HepG2 (cell line): ENCODE results near the gene PHLPP2. TPM values are rescaled to one million over a fixed set of nuclear protein-coding genes. Genes with fewer than 3 reads are reported as not detected.

Experiments used
- ATAC-seq: fragments of 200-7000 bp; cut with Tn5 transposase; 3 replicates; pipeline ENCODE4 v1.9.1; 2020; ENCODE audit warnings: mild to moderate bottlenecking, moderate library complexity
- BruUV-seq: library from RNA; stranded (reverse); fragments of 400-500 nt; replicated peaks from 2 replicates; lab custom pipeline; 2021; lab: Mats Ljungman, UMichigan
- CTCF ChIA-PET: fragments of 300-600 bp; formaldehyde crosslinking; extraction: SDS; loops from one replicate; lab custom pipeline; 2021; ENCODE audit warnings: low total read pairs, inconsistent platforms, low intra/inter-chr PET ratio; lab: Yijun Ruan, JAX
- POLR2A ChIA-PET: fragments of 350-600 bp; sonication (Branson Sonifier 250); formaldehyde crosslinking; loops from one replicate; lab custom pipeline; 2020; ENCODE audit warnings: antibody characterized with exemption, inconsistent platforms; lab: Yijun Ruan, JAX
- DNase-seq: peaks from one replicate; pipeline ENCODE4 v3.0.0-alpha.2; 2015; ENCODE audit warnings: low spot score
- FAIRE-seq: peaks from 3 replicates; lab custom pipeline; 2011; peaks lifted over from hg19 to GRCh38; lab: Jason Lieb, UNC
- H2AFZ ChIP-seq: one replicate; pipeline ENCODE4 v1.6.1; 2011; ENCODE audit warnings: low read length, inconsistent platforms
- H3K27ac ChIP-seq: fragments of 300-600 bp; 3 replicates; pipeline ENCODE4 v1.8.0; 2011; ENCODE audit warnings: mixed run types, mild to moderate bottlenecking, mixed read lengths, low read length, inconsistent platforms; ENCODE audit not compliant: insufficient read depth; ENCODE audit errors: extremely low read length
- H3K27me3 ChIP-seq, 2 experiments: fragments of 200-600 bp in 1 of 2; 2 replicates in 1 of 2; 3 replicates in 1 of 2; pipeline versions ENCODE4 v1.6.0 to v1.8.0; 2011; ENCODE audit warnings: low read length in 2 of 2, mild to moderate bottlenecking in 2 of 2, moderate library complexity in 2 of 2, inconsistent platforms in 1 of 2; ENCODE audit not compliant: insufficient read depth in 2 of 2, control insufficient read depth in 1 of 2
- H3K36me3 ChIP-seq, 2 experiments: fragments of 200-600 bp in 1 of 2; replicated peaks in 1 of 2; 2 replicates in 1 of 2; 3 replicates in 1 of 2; pipeline versions ENCODE4 v1.5.1 to v1.8.0; 2011; ENCODE audit warnings: low read length in 2 of 2, inconsistent platforms in 1 of 2; ENCODE audit not compliant: insufficient read depth in 2 of 2, control insufficient read depth in 1 of 2
- H3K4me1 ChIP-seq: 2 replicates; pipeline ENCODE4 v1.5.1; 2012; ENCODE audit warnings: low read length, inconsistent platforms; ENCODE audit not compliant: insufficient read depth
- H3K4me2 ChIP-seq: 2 replicates; pipeline ENCODE4 v1.6.0; 2011; ENCODE audit warnings: low read depth, low read length, inconsistent platforms
- H3K4me3 ChIP-seq, 3 experiments: fragments of 200-600 bp in 1 of 3; sonication (generic), shearing (Covaris generic) in 1 of 3; replicated peaks in 1 of 3; 2 replicates each; pipeline ENCODE4 v1.5.1; 2011 to 2016; ENCODE audit warnings: low read length in 3 of 3, inconsistent platforms in 2 of 3, low read depth in 2 of 3, mild to moderate bottlenecking in 2 of 3, control low read depth in 1 of 3, mixed read lengths in 1 of 3; ENCODE audit not compliant: insufficient read depth in 1 of 3
- H3K79me2 ChIP-seq: one replicate; pipeline ENCODE4 v1.6.1; 2011; ENCODE audit warnings: low read length, inconsistent platforms; ENCODE audit not compliant: insufficient read depth
- H3K9ac ChIP-seq: 2 replicates; pipeline ENCODE4 v1.6.0; 2011; ENCODE audit warnings: mild to moderate bottlenecking, low read depth, low read length, inconsistent platforms; ENCODE audit not compliant: insufficient read depth
- H3K9me3 ChIP-seq: 2 replicates; pipeline ENCODE4 v1.5.1; 2012; ENCODE audit warnings: mild to moderate bottlenecking, low read length
- H4K20me1 ChIP-seq: 2 replicates; pipeline ENCODE4 v1.6.0; 2011; ENCODE audit warnings: inconsistent platforms, mild to moderate bottlenecking, low read length, moderate library complexity; ENCODE audit not compliant: insufficient read depth
- HMGA1 ChIP-seq: sonication (generic); formaldehyde crosslinking; conservative IDR thresholded peaks from 2 replicates; pipeline ENCODE4 v1.4.0; 2020; ENCODE audit warnings: missing genetic modification reagents
- MAFF ChIP-seq: IDR thresholded peaks from 2 replicates; pipeline ENCODE4 v1.6.1; 2011; ENCODE audit warnings: low read depth, low read length, improper control_type of control experiment
- MAFK ChIP-seq, 2 experiments: IDR thresholded peaks in 1 of 2; conservative IDR thresholded peaks in 1 of 2; 2 replicates each; pipeline ENCODE4 v1.6.1; 2011; ENCODE audit warnings: improper control_type of control experiment in 2 of 2, low read length in 2 of 2
- MYC ChIP-seq: sonication (generic); formaldehyde crosslinking; IDR thresholded peaks from 2 replicates; pipeline ENCODE4 v1.9.0; 2021; ENCODE audit warnings: missing genetic modification reagents, borderline replicate concordance
- NFYB ChIP-seq: sonication (generic); formaldehyde crosslinking; IDR thresholded peaks from 2 replicates; pipeline ENCODE4 v1.4.0; 2020; ENCODE audit warnings: missing genetic modification reagents
- ZNF451 ChIP-seq: sonication (generic); formaldehyde crosslinking; IDR thresholded peaks from 2 replicates; pipeline ENCODE4 v1.5.0; 2020; ENCODE audit warnings: mild to moderate bottlenecking, missing genetic modification reagents
- WGBS: methylation state at CpG from one replicate; pipeline ENCODE4 v1.1.6; 2017; ENCODE audit warnings: low lambda C conversion rate; 5-methylcytosine and 5-hydroxymethylcytosine counted together
- in situ Hi-C: cut with HindIII; loops from 2 replicates; pipeline ENCODE4 v1.10.0; 2017; ENCODE audit warnings: low pct_unique_long_range_greater_than_20kb; ENCODE audit not compliant: extremely low pct_ligation_motif_present
- intact Hi-C: fragments of 100-400 bp; cut with micrococcal nuclease; formaldehyde crosslinking; loops from one replicate; pipeline ENCODE4 v1.10.0; 2022; ENCODE audit not compliant: unreplicated experiment
- polyA plus RNA-seq, 8 experiments: library from polyadenylated mRNA; depleted of rRNA in 3 of 8; stranded (reverse) in 7 of 8; unstranded in 1 of 8; fragments of >200 nt; fragmentation: Illumina TruSeq in 4 of 8; extraction: Trizol in 4 of 8; gene quantifications; 2 replicates each; pipeline versions ENCODE4 v1.2.1 to v1.2.3, GENCODE V29; 2011 to 2016; ENCODE audit warnings: low read depth in 4 of 8, missing spikeins in 1 of 8, mixed read lengths in 1 of 8; ENCODE audit not compliant: insufficient read depth in 1 of 8
- total RNA-seq, 5 experiments: library from RNA; depleted of rRNA; stranded (reverse); fragments of >200 nt; fragmentation: Illumina TruSeq; extraction: Trizol; gene quantifications; 2 replicates each; pipeline ENCODE4 v1.2.3, GENCODE V29; 2016; ENCODE audit warnings: low read depth in 1 of 5
- TF ChIP-seq, protein P1 (sequence below): IDR thresholded peaks from 2 replicates; pipeline ENCODE4 v1.6.1; 2016; ENCODE audit warnings: low read depth

PHLPP2 gene
- total and polyA plus RNA-seq, 2 of the 13 experiments (the other 11 are each of a cell fraction or from before 2014, with no cell fraction given), result 8.9 TPM

DNA sequence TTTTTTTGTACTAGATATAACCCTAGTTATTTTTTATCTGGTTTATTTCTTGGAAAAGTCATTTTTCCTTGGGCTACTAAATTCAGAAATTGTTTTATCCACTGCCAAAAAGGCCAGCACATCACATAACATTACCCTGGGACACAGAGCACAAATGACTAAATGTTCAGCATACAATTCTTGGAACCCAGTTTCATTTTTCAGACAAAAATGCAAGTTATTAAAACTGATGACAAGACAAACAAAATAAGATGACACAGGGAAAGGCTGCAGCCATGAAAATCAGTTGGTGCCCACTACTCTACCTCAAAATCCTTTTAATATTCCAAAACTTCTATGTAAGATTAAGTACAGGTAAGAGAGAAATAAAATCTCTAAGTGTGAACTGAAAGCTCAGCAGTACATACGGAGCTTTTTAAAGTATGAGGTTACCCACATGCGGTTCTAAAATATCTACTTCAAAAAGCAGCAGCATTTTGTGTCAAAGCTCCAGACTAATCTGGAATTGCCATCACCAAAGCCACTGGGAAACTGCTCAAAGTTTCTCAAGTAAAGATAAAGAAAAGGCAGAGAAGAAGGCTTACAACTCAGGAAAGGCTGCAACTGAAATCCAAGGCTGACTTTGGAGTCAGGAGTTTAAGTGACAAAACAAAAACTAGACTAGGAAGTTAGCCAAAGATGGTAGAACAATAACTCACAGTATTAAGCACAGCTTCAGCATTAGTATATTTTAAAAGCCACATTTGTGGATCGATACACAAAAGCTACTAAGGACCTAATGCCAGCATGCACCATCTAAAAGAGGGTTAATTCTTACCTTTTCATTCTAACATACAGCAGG, 42.8 kb upstream of the PHLPP2 start:
- Histone ChIP-seq H3K27ac (no peak overlapping the region), H3K9me3 (no peaks in the 10 kb centered on the region), H3K79me2 (no peaks in the 10 kb centered on the region), H3K4me3 (no peak overlapping the region), H2AFZ (no peak overlapping the region), H3K27me3 (no peaks in the 10 kb centered on the region), H3K9ac (no peak overlapping the region), H3K4me2 (no peak overlapping the region), H4K20me1 (no peaks in the 10 kb centered on the region), H3K36me3 (peaks cover 22 to 67% of the 10 kb centered on the region in 2 experiments), H3K4me1 (no peaks in the 10 kb centered on the region)
- no TSS peak for BruUV-seq
- no peak for FAIRE-seq
- intact Hi-C loops (loop anchor here (5.0 kb wide), 1 partner anchor 195 kb away; no protein-coding TSS in a partner anchor), in situ Hi-C loops (no loop called here)
- POLR2A ChIA-PET, result no interaction called here
- peak; percentile 50 for TF ChIP-seq MAFF
- no peak for TF ChIP-seq HMGA1 (CRISPR knock-in tag)
- TF ChIP-seq ZNF451 (CRISPR knock-in tag), result no peak
- TF ChIP-seq MAFK (conservative IDR thresholded peaks at IDR 0.05 in 1 of 2, IDR thresholded peaks at IDR 0.05 in 1 of 2; ENCODE audit: low read length in 2 of 2), result peak in 1 of 2 experiments; percentile 72; a peak in 3 of 4 replicates
- ATAC-seq, result no peak
- CTCF ChIA-PET, result no interaction called here
- no peak for DNase-seq
- WGBS, result 97% methylated on average over 3 of the region's 3 CpGs

DNA sequence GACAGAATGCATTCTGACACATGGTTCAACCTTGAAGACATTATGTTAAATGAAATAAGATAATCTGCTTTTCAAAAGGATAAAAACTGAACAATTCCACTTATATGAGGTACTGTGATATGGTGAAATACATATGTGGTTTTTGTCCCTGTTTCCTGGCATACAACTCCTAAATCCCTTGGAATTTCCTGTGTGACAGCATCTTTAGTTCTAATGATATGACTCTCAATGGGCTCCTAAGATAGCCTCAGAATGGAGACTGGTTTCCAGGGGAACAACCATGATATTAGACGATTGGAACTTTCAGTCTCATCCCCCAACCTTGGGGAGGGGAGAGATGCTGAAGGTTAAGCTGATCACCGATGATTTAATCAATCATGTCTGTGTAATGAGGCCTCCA, 37.7 kb upstream of the PHLPP2 start:
- in situ Hi-C loops, result no loop called here
- Histone ChIP-seq H3K4me3 (no peak overlapping the region), H3K27me3 (no peaks in the 10 kb centered on the region), H3K4me1 (peaks cover 17% of the 10 kb centered on the region), H3K9ac (no peak overlapping the region), H3K79me2 (no peaks in the 10 kb centered on the region), H4K20me1 (peaks cover 5% of the 10 kb centered on the region; the same call in 1 of the 2 replicates), H3K36me3 (peaks cover 28 to 50% of the 10 kb centered on the region in 2 experiments), H2AFZ (no peak overlapping the region), H3K27ac (no peak overlapping the region), H3K9me3 (no peaks in the 10 kb centered on the region), H3K4me2 (no peak overlapping the region)
- no peak for ATAC-seq
- POLR2A ChIA-PET, result no interaction called here
- DNase-seq, result no peak
- FAIRE-seq, result no peak
- CTCF ChIA-PET, result no interaction called here
- WGBS, result 95% methylated on average over 2 of the region's 2 CpGs
- intact Hi-C loops, result no loop called here
- BruUV-seq, result no TSS peak
- TF ChIP-seq MYC, result no peak
- TF ChIP-seq, protein P1, sequence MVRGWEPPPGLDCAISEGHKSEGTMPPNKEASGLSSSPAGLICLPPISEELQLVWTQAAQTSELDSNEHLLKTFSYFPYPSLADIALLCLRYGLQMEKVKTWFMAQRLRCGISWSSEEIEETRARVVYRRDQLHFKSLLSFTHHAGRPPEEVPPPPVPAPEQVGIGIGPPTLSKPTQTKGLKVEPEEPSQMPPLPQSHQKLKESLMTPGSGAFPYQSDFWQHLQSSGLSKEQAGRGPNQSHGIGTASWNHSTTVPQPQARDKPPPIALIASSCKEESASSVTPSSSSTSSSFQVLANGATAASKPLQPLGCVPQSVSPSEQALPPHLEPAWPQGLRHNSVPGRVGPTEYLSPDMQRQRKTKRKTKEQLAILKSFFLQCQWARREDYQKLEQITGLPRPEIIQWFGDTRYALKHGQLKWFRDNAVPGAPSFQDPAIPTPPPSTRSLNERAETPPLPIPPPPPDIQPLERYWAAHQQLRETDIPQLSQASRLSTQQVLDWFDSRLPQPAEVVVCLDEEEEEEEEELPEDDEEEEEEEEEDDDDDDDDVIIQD, result no peak
- TF ChIP-seq NFYB (CRISPR knock-in tag), result no peak
